Measurements from ENCODE around the gene MCF2L. TPM values are rescaled to one million over a fixed set of nuclear protein-coding genes. Genes with fewer than 3 reads are reported as not detected.

The MCF2L gene
- total and polyA plus RNA-seq, 10 of the 15 experiments (the other 5 are each of a cell fraction or from before 2014, with no cell fraction given): 0.06 to 1.1 (median 0.21) TPM; not detected in 2

- ATAC-seq: no peak
- no peak for DNase-seq (ENCODE audit: low read depth, low spot score)
- Histone ChIP-seq H3K9me3 (replicated peaks; ENCODE audit: control insufficient read depth, insufficient read depth, low read length) (no peaks in the 10 kb centered on the region), H4K20me1 (ENCODE audit: control insufficient read depth, insufficient read depth) (no peaks in the 10 kb centered on the region), H3K9ac (ENCODE audit: control insufficient read depth, insufficient read depth, low read length) (no peak overlapping the region), H3K4me2 (ENCODE audit: control insufficient read depth, insufficient read depth) (no peak overlapping the region), H3K27ac (ENCODE audit: control insufficient read depth, insufficient read depth) (no peak overlapping the region), H3K27me3 (replicated peaks in 1 of 2; ENCODE audit: control insufficient read depth in 2 of 2, insufficient read depth in 2 of 2, low read length in 1 of 2) (peaks cover 0 to 1% of the 10 kb centered on the region in 2 experiments; a peak in 1 of 4 replicates), H2AFZ (ENCODE audit: control insufficient read depth, low read depth, low read length) (no peak overlapping the region), H3K4me1 (ENCODE audit: control insufficient read depth, insufficient read depth, low read length) (no peaks in the 10 kb centered on the region), H3K36me3 (ENCODE audit: control insufficient read depth in 2 of 2, insufficient read depth in 2 of 2, low read length in 1 of 2) (no peaks in the 10 kb centered on the region), H3K79me2 (ENCODE audit: control insufficient read depth, insufficient read depth, low read length) (no peaks in the 10 kb centered on the region), H3K4me3 (no peak overlapping the region)
- in situ Hi-C loops (cut with MboI) (no loop called here), intact Hi-C loops (cut with micrococcal nuclease; ENCODE audit: unreplicated experiment) (no loop called here)
- ChIA-PET POLR2A (no interaction called here), SMC1A (ENCODE audit: uncharacterized antibody, unreplicated experiment) (no interaction called here), RAD21 (ENCODE audit: unreplicated experiment) (no interaction called here), CTCF (no interaction called here)
- WGBS (ENCODE audit: insufficient coverage, insufficient replicate concordance, low lambda C conversion rate, missing lambda C conversion rate): 32% methylated on average over 19 of the region's 21 CpGs
- no TSS peak for BruUV-seq (replicated peaks)
- TF ChIP-seq, protein P1, sequence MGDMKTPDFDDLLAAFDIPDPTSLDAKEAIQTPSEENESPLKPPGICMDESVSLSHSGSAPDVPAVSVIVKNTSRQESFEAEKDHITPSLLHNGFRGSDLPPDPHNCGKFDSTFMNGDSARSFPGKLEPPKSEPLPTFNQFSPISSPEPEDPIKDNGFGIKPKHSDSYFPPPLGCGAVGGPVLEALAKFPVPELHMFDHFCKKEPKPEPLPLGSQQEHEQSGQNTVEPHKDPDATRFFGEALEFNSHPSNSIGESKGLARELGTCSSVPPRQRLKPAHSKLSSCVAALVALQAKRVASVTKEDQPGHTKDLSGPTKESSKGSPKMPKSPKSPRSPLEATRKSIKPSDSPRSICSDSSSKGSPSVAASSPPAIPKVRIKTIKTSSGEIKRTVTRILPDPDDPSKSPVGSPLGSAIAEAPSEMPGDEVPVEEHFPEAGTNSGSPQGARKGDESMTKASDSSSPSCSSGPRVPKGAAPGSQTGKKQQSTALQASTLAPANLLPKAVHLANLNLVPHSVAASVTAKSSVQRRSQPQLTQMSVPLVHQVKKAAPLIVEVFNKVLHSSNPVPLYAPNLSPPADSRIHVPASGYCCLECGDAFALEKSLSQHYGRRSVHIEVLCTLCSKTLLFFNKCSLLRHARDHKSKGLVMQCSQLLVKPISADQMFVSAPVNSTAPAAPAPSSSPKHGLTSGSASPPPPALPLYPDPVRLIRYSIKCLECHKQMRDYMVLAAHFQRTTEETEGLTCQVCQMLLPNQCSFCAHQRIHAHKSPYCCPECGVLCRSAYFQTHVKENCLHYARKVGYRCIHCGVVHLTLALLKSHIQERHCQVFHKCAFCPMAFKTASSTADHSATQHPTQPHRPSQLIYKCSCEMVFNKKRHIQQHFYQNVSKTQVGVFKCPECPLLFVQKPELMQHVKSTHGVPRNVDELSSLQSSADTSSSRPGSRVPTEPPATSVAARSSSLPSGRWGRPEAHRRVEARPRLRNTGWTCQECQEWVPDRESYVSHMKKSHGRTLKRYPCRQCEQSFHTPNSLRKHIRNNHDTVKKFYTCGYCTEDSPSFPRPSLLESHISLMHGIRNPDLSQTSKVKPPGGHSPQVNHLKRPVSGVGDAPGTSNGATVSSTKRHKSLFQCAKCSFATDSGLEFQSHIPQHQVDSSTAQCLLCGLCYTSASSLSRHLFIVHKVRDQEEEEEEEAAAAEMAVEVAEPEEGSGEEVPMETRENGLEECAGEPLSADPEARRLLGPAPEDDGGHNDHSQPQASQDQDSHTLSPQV (IDR thresholded peaks at IDR 0.05): no peak
- TF ChIP-seq, protein P2, sequence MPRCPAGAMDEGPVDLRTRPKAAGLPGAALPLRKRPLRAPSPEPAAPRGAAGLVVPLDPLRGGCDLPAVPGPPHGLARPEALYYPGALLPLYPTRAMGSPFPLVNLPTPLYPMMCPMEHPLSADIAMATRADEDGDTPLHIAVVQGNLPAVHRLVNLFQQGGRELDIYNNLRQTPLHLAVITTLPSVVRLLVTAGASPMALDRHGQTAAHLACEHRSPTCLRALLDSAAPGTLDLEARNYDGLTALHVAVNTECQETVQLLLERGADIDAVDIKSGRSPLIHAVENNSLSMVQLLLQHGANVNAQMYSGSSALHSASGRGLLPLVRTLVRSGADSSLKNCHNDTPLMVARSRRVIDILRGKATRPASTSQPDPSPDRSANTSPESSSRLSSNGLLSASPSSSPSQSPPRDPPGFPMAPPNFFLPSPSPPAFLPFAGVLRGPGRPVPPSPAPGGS (IDR thresholded peaks at IDR 0.05; ENCODE audit: borderline replicate concordance, insufficient read depth, low read depth, low read length, poor library complexity, severe bottlenecking): peak; percentile 50
- no peak for FAIRE-seq
Observed at GRCh38 chr13:112961457-112962369, 7.3 kb upstream of the MCF2L start.
